PC-9 (cell line): ENCODE measurements around the gene ZNF398.

Source experiments
- EZH2 ChIP-seq: fragments of 200-600 bp; sonication (generic); IDR thresholded peaks from 2 replicates; pipeline ENCODE4 v1.8.0; 2017; ENCODE audit warnings: antibody characterized with exemption, low read depth
- TF ChIP-seq, protein P1 (sequence below): fragments of 200-600 bp; sonication (generic); conservative IDR thresholded peaks from 2 replicates; pipeline ENCODE4 v1.6.1; 2017; ENCODE audit warnings: mixed run types, antibody characterized with exemption, mild to moderate bottlenecking, moderate library complexity

DNA sequence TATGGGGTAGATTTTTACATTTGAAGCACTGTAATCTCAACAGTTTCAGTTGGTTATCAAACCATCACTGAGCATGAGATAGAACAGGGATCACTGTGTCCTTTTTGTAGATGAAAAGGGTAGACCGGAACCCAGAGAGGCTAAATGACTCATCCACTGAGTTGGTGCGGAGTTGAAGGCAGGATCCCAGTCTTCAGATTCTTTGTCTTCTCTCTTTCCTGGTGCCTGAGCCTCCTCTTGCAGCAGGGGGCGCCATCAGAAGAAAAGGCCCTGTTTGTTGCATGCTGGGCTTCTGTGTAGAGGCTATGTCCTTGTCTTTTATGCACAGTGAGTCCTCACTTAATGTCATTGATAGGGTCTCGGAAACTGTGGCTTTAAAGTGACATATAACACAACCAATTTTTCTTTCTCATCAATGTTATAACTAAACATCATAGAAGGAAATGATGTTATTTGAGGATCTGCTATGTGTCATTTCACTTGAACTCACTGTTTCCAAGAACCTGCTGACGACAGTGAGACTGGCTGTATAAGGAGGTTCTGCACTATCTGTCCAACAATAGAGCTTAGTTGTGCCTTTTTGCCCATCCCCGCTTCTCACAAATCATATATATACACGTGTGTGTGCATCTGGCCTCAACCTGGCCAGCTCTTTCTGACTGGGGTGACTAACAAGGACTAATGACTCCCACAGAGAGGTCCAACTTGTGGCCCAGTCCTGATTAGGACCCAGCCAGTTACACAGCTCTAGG, 62.4 kb downstream of the ZNF398 start:
- TF ChIP-seq, protein P1, sequence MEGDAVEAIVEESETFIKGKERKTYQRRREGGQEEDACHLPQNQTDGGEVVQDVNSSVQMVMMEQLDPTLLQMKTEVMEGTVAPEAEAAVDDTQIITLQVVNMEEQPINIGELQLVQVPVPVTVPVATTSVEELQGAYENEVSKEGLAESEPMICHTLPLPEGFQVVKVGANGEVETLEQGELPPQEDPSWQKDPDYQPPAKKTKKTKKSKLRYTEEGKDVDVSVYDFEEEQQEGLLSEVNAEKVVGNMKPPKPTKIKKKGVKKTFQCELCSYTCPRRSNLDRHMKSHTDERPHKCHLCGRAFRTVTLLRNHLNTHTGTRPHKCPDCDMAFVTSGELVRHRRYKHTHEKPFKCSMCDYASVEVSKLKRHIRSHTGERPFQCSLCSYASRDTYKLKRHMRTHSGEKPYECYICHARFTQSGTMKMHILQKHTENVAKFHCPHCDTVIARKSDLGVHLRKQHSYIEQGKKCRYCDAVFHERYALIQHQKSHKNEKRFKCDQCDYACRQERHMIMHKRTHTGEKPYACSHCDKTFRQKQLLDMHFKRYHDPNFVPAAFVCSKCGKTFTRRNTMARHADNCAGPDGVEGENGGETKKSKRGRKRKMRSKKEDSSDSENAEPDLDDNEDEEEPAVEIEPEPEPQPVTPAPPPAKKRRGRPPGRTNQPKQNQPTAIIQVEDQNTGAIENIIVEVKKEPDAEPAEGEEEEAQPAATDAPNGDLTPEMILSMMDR = peak; percentile 87
- TF ChIP-seq EZH2 = no peak
